GM23338 (cell line): Measurements from ENCODE around the gene OR2AT4. TPM values are rescaled to one million over a fixed set of nuclear protein-coding genes. Genes with fewer than 3 reads are reported as not detected.

Experiments used
- ATAC-seq: fragments of 200-7000 bp; cut with Tn5 transposase; 3 replicates; pipeline ENCODE4 v1.9.1; 2020
- DNase-seq: peaks from one replicate; pipeline ENCODE4 v3.0.0-alpha.2; 2015; ENCODE audit warnings: low spot score
- H2AFZ ChIP-seq: fragments of 200-600 bp; sonication (generic); 2 replicates; pipeline ENCODE4 v1.8.0; 2016; ENCODE audit warnings: antibody characterized with exemption, mild to moderate bottlenecking, moderate library complexity
- H3F3A ChIP-seq: fragments of 200-600 bp; sonication (generic); replicated peaks from 2 replicates; pipeline ENCODE4 v1.8.0; 2017; ENCODE audit warnings: antibody characterized with exemption, mixed run types, low read depth
- H3K27ac ChIP-seq: fragments of 200-600 bp; sonication (generic); 2 replicates; pipeline ENCODE4 v1.6.1; 2016; ENCODE audit warnings: low read depth
- H3K27me3 ChIP-seq: fragments of 200-600 bp; sonication (generic); 2 replicates; pipeline ENCODE4 v1.8.0; 2016; ENCODE audit warnings: mild to moderate bottlenecking, mixed run types, moderate library complexity; ENCODE audit not compliant: insufficient read depth
- H3K36me3 ChIP-seq: fragments of 200-600 bp; sonication (generic); 2 replicates; pipeline ENCODE4 v1.8.0; 2016; ENCODE audit warnings: mild to moderate bottlenecking; ENCODE audit not compliant: insufficient read depth
- H3K4me1 ChIP-seq: fragments of 200-600 bp; sonication (generic); 2 replicates; pipeline ENCODE4 v1.8.0; 2016; ENCODE audit warnings: mild to moderate bottlenecking, moderate library complexity; ENCODE audit not compliant: insufficient read depth
- H3K4me2 ChIP-seq: fragments of 200-600 bp; sonication (generic); 2 replicates; pipeline ENCODE4 v1.7.1; 2017; ENCODE audit warnings: mixed run types
- H3K4me3 ChIP-seq: fragments of 200-600 bp; sonication (generic); 2 replicates; pipeline ENCODE4 v1.6.1; 2016; ENCODE audit warnings: mixed run types
- H3K79me2 ChIP-seq: fragments of 200-600 bp; sonication (generic); replicated peaks from 2 replicates; pipeline ENCODE4 v1.8.0; 2017; ENCODE audit warnings: mild to moderate bottlenecking; ENCODE audit not compliant: insufficient read depth
- H3K9me2 ChIP-seq: fragments of 200-600 bp; sonication (generic); 2 replicates; pipeline ENCODE4 v1.8.0; 2017; ENCODE audit not compliant: insufficient read depth
- H4K20me1 ChIP-seq: fragments of 200-600 bp; sonication (generic); replicated peaks from 2 replicates; pipeline ENCODE4 v1.8.0; 2017; ENCODE audit warnings: mild to moderate bottlenecking; ENCODE audit not compliant: insufficient read depth
- H3K27ac Mint-ChIP-seq: 2 replicates; pipeline ENCODE4 v1.8.0; 2020; ENCODE audit warnings: inconsistent platforms, mild to moderate bottlenecking, moderate library complexity, mixed read lengths
- H3K27me3 Mint-ChIP-seq: 3 replicates; pipeline ENCODE4 v1.8.0; 2022; ENCODE audit warnings: low read depth, mild to moderate bottlenecking, moderate library complexity, mixed read lengths, inconsistent platforms; ENCODE audit not compliant: insufficient read depth, poor library complexity
- H3K36me3 Mint-ChIP-seq: 3 replicates; pipeline ENCODE4 v1.8.0; 2021; ENCODE audit warnings: low read depth, mild to moderate bottlenecking, inconsistent platforms, moderate library complexity, mixed read lengths
- H3K4me1 Mint-ChIP-seq: 3 replicates; pipeline ENCODE4 v1.8.0; 2020; ENCODE audit warnings: mild to moderate bottlenecking, inconsistent platforms, mixed read lengths
- H3K4me3 Mint-ChIP-seq: 3 replicates; pipeline ENCODE4 v1.8.0; 2021; ENCODE audit warnings: moderate library complexity, mild to moderate bottlenecking, inconsistent platforms, mixed read lengths
- H3K9me3 Mint-ChIP-seq: 3 replicates; pipeline ENCODE4 v1.8.0; 2020; ENCODE audit warnings: moderate library complexity, mild to moderate bottlenecking, inconsistent platforms, mixed read lengths
- CREB1 ChIP-seq: fragments of 250-450 bp; sonication (Bioruptor Pico); IDR thresholded peaks from 2 replicates; pipeline ENCODE4 v1.5.0; 2020; ENCODE audit warnings: low read depth, mild to moderate bottlenecking, moderate library complexity
- CTCF ChIP-seq, 2 experiments: fragments of 200-600 bp in 1 of 2; sonication (generic) in 1 of 2; conservative IDR thresholded peaks; 2 replicates each; pipeline versions ENCODE4 v1.5.1 to v1.6.1; 2016 to 2017; ENCODE audit warnings: antibody characterized with exemption in 2 of 2, low read depth in 2 of 2, mild to moderate bottlenecking in 2 of 2, moderate library complexity in 1 of 2
- ETS1 ChIP-seq: IDR thresholded peaks from 2 replicates; pipeline ENCODE4 v1.6.1; 2016; ENCODE audit warnings: antibody characterized with exemption
- EZH2 ChIP-seq: fragments of 200-600 bp; sonication (generic); IDR thresholded peaks from one replicate; pipeline ENCODE4 v1.8.0; 2017; ENCODE audit warnings: antibody characterized with exemption, mild to moderate bottlenecking, low read depth; ENCODE audit not compliant: unreplicated experiment
- EZH2phosphoT487 ChIP-seq: fragments of 200-600 bp; sonication (generic); IDR thresholded peaks from one replicate; pipeline ENCODE4 v1.8.1; 2018; ENCODE audit warnings: antibody characterized with exemption; ENCODE audit not compliant: unreplicated experiment
- JUNB ChIP-seq: IDR thresholded peaks from one replicate; pipeline ENCODE4 v1.6.1; 2016; ENCODE audit warnings: antibody characterized with exemption; ENCODE audit not compliant: unreplicated experiment
- NANOG ChIP-seq: IDR thresholded peaks from 2 replicates; pipeline ENCODE4 v1.6.1; 2016; ENCODE audit warnings: antibody characterized with exemption, borderline replicate concordance
- POLR2AphosphoS5 ChIP-seq: IDR thresholded peaks from 2 replicates; pipeline ENCODE4 v1.6.1; 2016; ENCODE audit warnings: antibody characterized with exemption, low read depth
- STAT1 ChIP-seq: IDR thresholded peaks from one replicate; pipeline ENCODE4 v1.6.1; 2016; ENCODE audit warnings: antibody characterized with exemption; ENCODE audit not compliant: unreplicated experiment
- ZNF114 ChIP-seq: fragments of 250-450 bp; sonication (Bioruptor Pico); IDR thresholded peaks from 2 replicates; pipeline ENCODE4 v1.5.0; 2020; ENCODE audit warnings: mild to moderate bottlenecking, moderate library complexity
- ZNF331 ChIP-seq: fragments of 250-450 bp; sonication (Bioruptor Pico); IDR thresholded peaks from 2 replicates; pipeline ENCODE4 v1.5.0; 2020; ENCODE audit warnings: low read depth, mild to moderate bottlenecking, moderate library complexity
- ZNF462 ChIP-seq: fragments of 250-450 bp; sonication (Bioruptor Pico); IDR thresholded peaks from 2 replicates; pipeline ENCODE4 v1.5.0; 2020; ENCODE audit warnings: mild to moderate bottlenecking, moderate library complexity
- polyA plus RNA-seq: library from polyadenylated mRNA; unstranded; fragments of >200 nt; fragmentation: Nextera tagmentation; extraction: Ambion mirVana; gene quantifications from 2 replicates; pipeline ENCODE4 v1.2.1, GENCODE V29; 2016
- total RNA-seq: library from RNA; depleted of rRNA; stranded (reverse); fragments of >200 nt; shearing (Covaris generic); gene quantifications from 2 replicates; pipeline ENCODE4 v1.2.3, GENCODE V29; 2014

Gene OR2AT4
- total and polyA plus RNA-seq, 2 experiments from 2014 or later: not detected

- Histone ChIP-seq H3K27me3 (no peaks in the 10 kb centered on the region), H3K36me3 (no peaks in the 10 kb centered on the region; the same call in 1 of the 2 replicates), H3K4me2 (no peak overlapping the region), H4K20me1 (no peaks in the 10 kb centered on the region), H3K79me2 (no peaks in the 10 kb centered on the region), H2AFZ (no peak overlapping the region), H3F3A (no peaks in the 10 kb centered on the region), H3K4me3 (no peak overlapping the region), H3K27ac (no peak overlapping the region), H3K9me2 (no peaks in the 10 kb centered on the region), H3K4me1 (no peaks in the 10 kb centered on the region)
- Mint-ChIP-seq H3K27ac (no peak overlapping the region), H3K27me3 (no peaks in the 10 kb centered on the region), H3K9me3 (peaks cover 12% of the 10 kb centered on the region; the same call in 2 of the 3 replicates), H3K4me1 (peaks cover 9% of the 10 kb centered on the region), H3K4me3 (no peak overlapping the region), H3K36me3 (peaks cover 8% of the 10 kb centered on the region; the same call in 1 of the 3 replicates)
- DNase-seq: no peak
- no peak for TF ChIP-seq JUNB
- no peak for ATAC-seq
Observed at GRCh38 chr11:75051043-75051442, 45.6 kb downstream of the OR2AT4 start.

GRCh38 chr11:75050516-75050915 lies 46.2 kb downstream of the OR2AT4 start:
- DNase-seq (no peak), ATAC-seq (no peak)
- Mint-ChIP-seq H3K9me3 (peaks cover 12% of the 10 kb centered on the region; the same call in 2 of the 3 replicates), H3K4me1 (peaks cover 9% of the 10 kb centered on the region), H3K27ac (no peak overlapping the region), H3K36me3 (peaks cover 8% of the 10 kb centered on the region; the same call in 1 of the 3 replicates), H3K4me3 (no peak overlapping the region), H3K27me3 (no peaks in the 10 kb centered on the region)
- Histone ChIP-seq H3F3A (no peaks in the 10 kb centered on the region), H3K27ac (no peak overlapping the region), H3K4me1 (no peaks in the 10 kb centered on the region), H3K36me3 (no peaks in the 10 kb centered on the region; the same call in 1 of the 2 replicates), H4K20me1 (no peaks in the 10 kb centered on the region), H3K79me2 (no peaks in the 10 kb centered on the region), H3K9me2 (no peaks in the 10 kb centered on the region), H3K4me2 (no peak overlapping the region), H3K27me3 (no peaks in the 10 kb centered on the region), H3K4me3 (no peak overlapping the region), H2AFZ (no peak overlapping the region)
- TF ChIP-seq JUNB (no peak), CREB1 (no peak), ZNF331 (CRISPR knock-in tag) (no peak), EZH2phosphoT487 (no peak), ETS1 (no peak), STAT1 (no peak), EZH2 (no peak), CTCF (conservative IDR thresholded peaks at IDR 0.05; ENCODE audit: low read depth in 2 of 2) (no peak), NANOG (no peak), ZNF114 (CRISPR knock-in tag) (no peak), ZNF462 (CRISPR knock-in tag) (no peak), POLR2AphosphoS5 (no peak)
